SH-SY5Y (cell line): ENCODE results near the gene GUCA2A.

Experiments
- GATA2 ChIP-seq: IDR thresholded peaks from 2 replicates; pipeline ENCODE4 v1.6.1; 2011; ENCODE audit warnings: mild to moderate bottlenecking, low read depth, low read length
- GATA3 ChIP-seq: IDR thresholded peaks from 2 replicates; pipeline ENCODE4 v1.6.1; 2011; ENCODE audit warnings: low read depth, mild to moderate bottlenecking, low read length, moderate library complexity

DNA sequence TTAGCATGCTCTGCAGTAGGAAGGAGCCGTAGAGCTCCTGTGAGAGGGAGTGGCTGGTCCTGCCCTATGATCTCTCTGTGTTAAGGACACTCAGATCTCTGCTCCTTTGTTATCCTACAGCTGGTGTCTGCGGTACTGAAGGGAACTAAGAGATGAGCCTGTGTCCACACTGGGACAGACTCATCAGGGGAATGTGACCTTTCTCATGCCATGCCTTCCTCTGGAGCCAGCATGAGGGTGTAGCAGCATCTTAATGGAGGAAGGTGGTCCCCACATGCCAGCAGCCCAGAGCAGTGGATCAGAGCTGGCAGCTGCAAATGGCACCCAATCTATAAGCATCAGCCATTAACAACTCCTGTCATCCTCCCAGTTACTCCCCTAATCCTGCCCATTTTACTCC lies 36.0 kb downstream of the GUCA2A start:
- TF ChIP-seq GATA2 (no peak), GATA3 (no peak)
